HCT116 (cell line): Measurements from ENCODE around the gene EHBP1.

Experiments used
- CBX3 ChIP-seq: IDR thresholded peaks from 2 replicates; pipeline ENCODE4 v1.6.1; 2012; ENCODE audit warnings: low read depth
- CTCF ChIP-seq, 3 experiments: fragments of 200-600 bp in 1 of 3; sonication (generic) in 1 of 3; IDR thresholded peaks in 2 of 3; conservative IDR thresholded peaks in 1 of 3; 2 replicates each; pipeline ENCODE4 v1.5.1; 2012 to 2017; ENCODE audit warnings: low read depth in 2 of 3, low read length in 2 of 3, antibody characterized with exemption in 1 of 3, borderline replicate concordance in 1 of 3, control low read depth in 1 of 3, mild to moderate bottlenecking in 1 of 3, mixed read lengths in 1 of 3, mixed run types in 1 of 3, moderate library complexity in 1 of 3; ENCODE audit not compliant: insufficient read depth in 1 of 3
- EZH2phosphoT487 ChIP-seq: fragments of 200-600 bp; IDR thresholded peaks from 2 replicates; pipeline ENCODE4 v1.6.1; 2018; ENCODE audit warnings: antibody characterized with exemption, borderline replicate concordance
- MAX ChIP-seq: IDR thresholded peaks from 2 replicates; pipeline ENCODE4 v1.6.1; 2012
- POLR2A ChIP-seq: IDR thresholded peaks from 2 replicates; pipeline ENCODE4 v1.7.0; 2011; ENCODE audit warnings: borderline replicate concordance; ENCODE audit not compliant: insufficient read depth, insufficient read length; ENCODE audit errors: extremely low read depth
- POLR2AphosphoS5 ChIP-seq: IDR thresholded peaks from 2 replicates; pipeline ENCODE4 v1.6.1; 2011; ENCODE audit warnings: mild to moderate bottlenecking, low read depth, low read length, moderate library complexity
- RAD21 ChIP-seq: IDR thresholded peaks from 2 replicates; pipeline ENCODE4 v1.6.1; 2012; ENCODE audit warnings: low read depth, mild to moderate bottlenecking
- SIN3A ChIP-seq: IDR thresholded peaks from 2 replicates; pipeline ENCODE4 v1.6.1; 2012; ENCODE audit warnings: low read depth
- YY1 ChIP-seq: IDR thresholded peaks from 2 replicates; pipeline ENCODE4 v1.6.1; 2011; ENCODE audit warnings: low read length, low read depth, moderate library complexity, mild to moderate bottlenecking; ENCODE audit not compliant: insufficient replicate concordance; ENCODE audit errors: extremely low read depth
- ZNF274 ChIP-seq: fragments of 200-500 bp; sonication (Bioruptor generic); IDR thresholded peaks from 2 replicates; pipeline ENCODE4 v1.6.1; 2014; ENCODE audit warnings: mild to moderate bottlenecking, low read depth, low read length, inconsistent platforms

DNA sequence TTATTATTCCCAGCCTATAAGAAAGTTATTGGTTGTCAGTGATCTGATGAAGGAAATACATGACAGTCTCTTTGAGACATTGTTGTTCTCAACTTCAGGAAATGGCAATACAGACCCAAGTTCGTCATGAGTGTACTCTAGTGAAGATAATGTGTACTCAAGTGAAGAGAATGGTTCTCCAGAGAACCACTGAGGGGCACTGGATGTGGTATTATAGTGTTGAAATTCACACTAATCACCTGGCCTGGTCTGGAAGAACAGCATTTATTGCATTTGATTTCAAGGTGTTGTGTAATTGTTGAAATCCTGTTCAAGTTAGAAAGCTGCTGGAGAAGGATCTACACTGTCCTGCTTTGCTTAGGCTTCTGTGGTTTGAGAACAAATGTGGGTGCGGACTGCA, 321.7 kb downstream of the EHBP1 start:
- TF ChIP-seq RAD21: no peak
- TF ChIP-seq CTCF (IDR thresholded peaks at IDR 0.05 in 2 of 3, conservative IDR thresholded peaks at IDR 0.05 in 1 of 3; ENCODE audit: borderline replicate concordance in 1 of 3, insufficient read depth in 1 of 3, low read depth in 2 of 3, low read length in 2 of 3): no peak
- no peak for TF ChIP-seq POLR2A
- TF ChIP-seq POLR2AphosphoS5: no peak
- TF ChIP-seq ZNF274: no peak
- no peak for TF ChIP-seq MAX
- no peak for TF ChIP-seq YY1
- no peak for TF ChIP-seq EZH2phosphoT487
- TF ChIP-seq SIN3A: no peak
- no peak for TF ChIP-seq CBX3
